Neural progenitor cell (in vitro differentiated cells): ENCODE results near the gene MAGEA8.
"Not testable (repeated sequence)": the region's sequence is repeated elsewhere in the genome, so short reads cannot be mapped to it uniquely, and the experiment has no call there.

Source experiments
- CTCF ChIP-seq: fragments of 200-600 bp; sonication (generic); IDR thresholded peaks from 2 replicates; pipeline ENCODE4 v1.5.1; 2017; ENCODE audit warnings: antibody characterized with exemption, mild to moderate bottlenecking
- EZH2 ChIP-seq: fragments of 200-600 bp; sonication (generic); IDR thresholded peaks from 2 replicates; pipeline ENCODE4 v1.6.1; 2017; ENCODE audit warnings: antibody characterized with exemption, mild to moderate bottlenecking, moderate library complexity

- TF ChIP-seq CTCF, EZH2: not testable (repeated sequence)
These were observed 52.0 kb downstream of the MAGEA8 start for GRCh38 chrX:149932970-149933369.
